Measurements from ENCODE around the gene H1-8. TPM values are rescaled to one million over a fixed set of nuclear protein-coding genes. Genes with fewer than 3 reads are reported as not detected.

The H1-8 gene
- total and polyA plus RNA-seq, 12 donors: not detected

DNA sequence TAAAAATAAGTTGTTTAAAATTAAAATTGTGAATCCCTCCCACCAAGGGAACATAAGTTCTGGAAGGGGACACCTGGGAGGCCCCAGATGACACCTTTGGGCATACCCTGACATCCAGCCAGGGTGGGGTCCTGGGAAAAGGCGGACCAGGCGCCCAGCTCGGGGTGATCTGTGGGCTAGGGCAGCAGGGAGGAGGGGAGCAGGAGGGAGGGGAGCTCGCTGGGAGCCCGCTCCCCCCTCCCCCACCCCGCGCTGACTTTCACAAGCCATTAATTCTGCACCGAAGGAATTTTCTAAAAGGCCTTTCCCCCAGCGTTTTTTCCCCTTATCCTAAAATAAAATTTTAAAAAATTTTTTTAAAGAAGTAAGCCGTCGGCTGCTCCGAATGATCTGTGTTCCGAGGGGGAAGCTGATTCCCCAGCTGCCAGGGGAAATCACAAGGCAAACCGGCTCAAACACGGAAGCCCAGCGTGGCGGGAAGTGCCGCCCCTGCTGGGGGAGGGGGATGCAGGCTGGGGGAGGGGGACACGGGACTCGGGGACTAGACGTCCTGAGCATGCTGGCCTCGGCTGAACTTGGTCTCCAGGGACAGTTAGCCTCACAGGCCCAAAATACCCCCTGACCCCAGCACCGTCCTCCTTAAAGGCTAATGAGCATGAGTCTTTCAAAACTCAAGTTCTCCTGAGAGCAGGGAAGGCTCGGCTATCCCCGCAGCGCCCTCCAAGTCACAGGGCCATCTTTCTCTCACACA is 49.6 kb downstream of the H1-8 start:
- Histone ChIP-seq H3K4me3 (peak overlapping the region in 1 of 4 donors; percentile 30), H3K27me3 (no peaks in the 10 kb centered on the region), H3K4me1 (replicated peaks in 1 of 2) (peaks cover 49 to 81% of the 10 kb centered on the region in 2 donors), H3K27ac (peak overlapping the region; percentile 56 to 95 (median 85)), H3K36me3 (replicated peaks in 1 of 2) (no peaks in the 10 kb centered on the region), H3K9me3 (replicated peaks in 1 of 3) (no peaks in the 10 kb centered on the region)
- WGBS, 4 donors: 48 to 67% (median 54%) methylated on average over 24 to 26 of the region's 26 CpGs
- TF ChIP-seq POLR2A (IDR thresholded peaks at IDR 0.05): no peak
- TF ChIP-seq, protein P1, sequence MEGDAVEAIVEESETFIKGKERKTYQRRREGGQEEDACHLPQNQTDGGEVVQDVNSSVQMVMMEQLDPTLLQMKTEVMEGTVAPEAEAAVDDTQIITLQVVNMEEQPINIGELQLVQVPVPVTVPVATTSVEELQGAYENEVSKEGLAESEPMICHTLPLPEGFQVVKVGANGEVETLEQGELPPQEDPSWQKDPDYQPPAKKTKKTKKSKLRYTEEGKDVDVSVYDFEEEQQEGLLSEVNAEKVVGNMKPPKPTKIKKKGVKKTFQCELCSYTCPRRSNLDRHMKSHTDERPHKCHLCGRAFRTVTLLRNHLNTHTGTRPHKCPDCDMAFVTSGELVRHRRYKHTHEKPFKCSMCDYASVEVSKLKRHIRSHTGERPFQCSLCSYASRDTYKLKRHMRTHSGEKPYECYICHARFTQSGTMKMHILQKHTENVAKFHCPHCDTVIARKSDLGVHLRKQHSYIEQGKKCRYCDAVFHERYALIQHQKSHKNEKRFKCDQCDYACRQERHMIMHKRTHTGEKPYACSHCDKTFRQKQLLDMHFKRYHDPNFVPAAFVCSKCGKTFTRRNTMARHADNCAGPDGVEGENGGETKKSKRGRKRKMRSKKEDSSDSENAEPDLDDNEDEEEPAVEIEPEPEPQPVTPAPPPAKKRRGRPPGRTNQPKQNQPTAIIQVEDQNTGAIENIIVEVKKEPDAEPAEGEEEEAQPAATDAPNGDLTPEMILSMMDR (IDR thresholded peaks at IDR 0.05): no peak
- intact Hi-C loops (cut with DNase I): no loop called here
- peak; percentile 67 to 88 (median 76) for DNase-seq

DNA sequence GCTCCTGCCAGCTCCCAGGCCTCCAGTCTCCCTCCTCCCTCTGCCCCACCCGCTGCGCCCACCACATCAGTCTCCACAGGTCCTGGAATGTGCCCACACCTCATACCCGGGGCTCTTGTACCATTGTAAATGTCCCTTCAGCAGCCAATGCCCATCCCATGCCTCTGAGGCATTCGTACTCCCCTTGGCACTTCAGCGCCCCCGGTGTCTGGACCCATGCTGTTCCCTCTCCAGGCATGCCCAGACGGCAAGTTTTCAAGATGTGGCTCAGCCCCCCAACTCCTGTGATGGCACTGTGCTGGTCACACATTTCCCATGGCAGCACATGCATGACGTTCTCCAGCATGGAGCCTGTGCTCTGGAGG is 50.2 kb downstream of the H1-8 start:
- Histone ChIP-seq H3K4me3 (peak overlapping the region in 1 of 4 donors; percentile 30), H3K27me3 (no peaks in the 10 kb centered on the region), H3K4me1 (replicated peaks in 1 of 2) (peaks cover 50 to 87% of the 10 kb centered on the region in 2 donors), H3K9me3 (replicated peaks in 1 of 3) (no peaks in the 10 kb centered on the region), H3K36me3 (replicated peaks in 1 of 2) (no peaks in the 10 kb centered on the region), H3K27ac (peak overlapping the region; percentile 56 to 95 (median 85))
- intact Hi-C loops (cut with DNase I): no loop called here
- WGBS, 4 donors: 63 to 70% (median 67%) methylated on average over 7 to 8 of the region's 8 CpGs
- TF ChIP-seq, protein P1 (IDR thresholded peaks at IDR 0.05): no peak
- TF ChIP-seq POLR2A (IDR thresholded peaks at IDR 0.05): no peak
- no peak for DNase-seq

DNA sequence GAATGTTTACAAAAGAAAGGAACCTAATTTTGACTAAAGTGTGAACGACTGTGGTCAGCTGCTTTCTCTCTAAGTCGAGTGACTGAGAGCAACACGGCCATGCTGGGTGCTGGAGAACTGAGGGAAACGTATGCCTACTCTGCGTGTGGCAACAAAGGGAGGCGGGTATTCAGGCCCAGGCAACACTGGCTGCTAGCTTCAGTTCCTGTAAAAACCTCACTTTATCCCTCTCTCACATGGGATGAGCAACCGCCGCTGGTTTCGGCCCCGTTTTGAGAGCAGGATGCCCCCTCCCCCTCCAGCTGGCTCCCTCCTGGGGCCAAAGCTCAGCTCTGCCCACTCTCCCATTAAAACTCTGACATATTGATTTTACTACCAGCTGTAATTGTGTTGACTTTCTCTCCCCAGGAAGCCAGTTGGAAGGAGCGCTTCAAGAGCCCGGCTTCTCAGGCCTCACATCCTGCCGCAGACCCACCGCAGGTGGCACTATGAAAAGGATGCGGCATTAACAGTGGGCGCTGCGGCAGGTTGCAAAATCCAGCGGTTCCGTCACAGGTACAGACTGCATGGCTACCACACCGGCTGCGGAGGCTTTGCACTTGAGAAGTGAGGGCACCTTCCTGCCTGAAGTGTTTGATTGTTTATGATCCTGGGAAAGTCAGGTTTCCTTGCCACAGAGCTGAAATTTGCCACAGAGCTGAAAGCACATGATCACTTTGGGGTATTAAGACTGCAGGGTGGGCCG is 50.8 kb downstream of the H1-8 start:
- peak overlapping the region in 4 of 5 donors; percentile 75 to 95 (median 86) for H3K27ac ChIP-seq
- TF ChIP-seq, protein P1 (IDR thresholded peaks at IDR 0.05): no peak
- TF ChIP-seq POLR2A (IDR thresholded peaks at IDR 0.05): no peak
- H3K27me3 ChIP-seq: no peaks in the 10 kb centered on the region
- peak in 1 of 7 donors; percentile 49 for DNase-seq
- H3K4me3 ChIP-seq: peak overlapping the region in 1 of 4 donors; percentile 30
- intact Hi-C loops (cut with DNase I): no loop called here
- no peaks in the 10 kb centered on the region for H3K9me3 ChIP-seq (replicated peaks in 1 of 3)
- H3K36me3 ChIP-seq (replicated peaks in 1 of 2): no peaks in the 10 kb centered on the region
- H3K4me1 ChIP-seq (replicated peaks in 1 of 2): peaks cover 55 to 93% of the 10 kb centered on the region in 2 donors
- WGBS, 4 donors: 60 to 80% (median 64%) methylated on average over 22 of the region's 22 CpGs

DNA sequence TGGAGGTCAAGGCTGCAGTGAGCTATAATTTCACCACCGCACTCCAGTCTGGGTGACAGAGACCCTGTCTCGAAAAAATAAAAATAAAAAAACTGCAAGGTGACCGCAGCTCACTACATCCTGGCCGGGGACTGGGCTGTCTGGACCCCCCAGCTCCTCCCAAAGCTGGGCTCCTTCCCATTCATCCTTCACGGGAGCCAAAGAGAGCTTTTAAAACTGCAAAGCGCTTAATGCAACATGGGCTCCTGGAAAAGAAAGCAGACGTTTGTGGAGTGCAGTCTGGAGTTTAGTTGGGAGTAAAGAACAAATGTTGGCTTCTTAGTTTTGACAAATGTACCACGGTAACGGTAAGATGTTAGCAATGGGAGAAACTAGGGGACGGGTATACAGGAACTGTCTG is 51.4 kb downstream of the H1-8 start:
- WGBS, 4 donors: 63 to 73% (median 64%) methylated on average over 10 of the region's 10 CpGs
- Histone ChIP-seq H3K27ac (peak overlapping the region in 3 of 5 donors; percentile 49 to 95 (median 88)), H3K36me3 (replicated peaks in 1 of 2) (no peaks in the 10 kb centered on the region), H3K4me3 (no peak overlapping the region), H3K4me1 (replicated peaks in 1 of 2) (peaks cover 55 to 95% of the 10 kb centered on the region in 2 donors), H3K9me3 (replicated peaks in 1 of 3) (no peaks in the 10 kb centered on the region), H3K27me3 (no peaks in the 10 kb centered on the region)
- intact Hi-C loops (cut with DNase I): no loop called here
- TF ChIP-seq, protein P1 (IDR thresholded peaks at IDR 0.05): no peak
- TF ChIP-seq POLR2A (IDR thresholded peaks at IDR 0.05): no peak
- no peak for DNase-seq
